Activated CD4-positive, alpha-beta T cell treated with anti-CD3 and anti-CD28 coated beads for 4 hours (primary cell): ENCODE results near the gene APOC4.
"Not testable (repeated sequence)": the region's sequence is repeated elsewhere in the genome, so short reads cannot be mapped to it uniquely, and the experiment has no call there.

ENCODE experiments used
- DNase-seq, 2 donors: peaks; one replicate each; pipeline ENCODE4 v3.0.0-alpha.2; 2020

Gene APOC4

DNA sequence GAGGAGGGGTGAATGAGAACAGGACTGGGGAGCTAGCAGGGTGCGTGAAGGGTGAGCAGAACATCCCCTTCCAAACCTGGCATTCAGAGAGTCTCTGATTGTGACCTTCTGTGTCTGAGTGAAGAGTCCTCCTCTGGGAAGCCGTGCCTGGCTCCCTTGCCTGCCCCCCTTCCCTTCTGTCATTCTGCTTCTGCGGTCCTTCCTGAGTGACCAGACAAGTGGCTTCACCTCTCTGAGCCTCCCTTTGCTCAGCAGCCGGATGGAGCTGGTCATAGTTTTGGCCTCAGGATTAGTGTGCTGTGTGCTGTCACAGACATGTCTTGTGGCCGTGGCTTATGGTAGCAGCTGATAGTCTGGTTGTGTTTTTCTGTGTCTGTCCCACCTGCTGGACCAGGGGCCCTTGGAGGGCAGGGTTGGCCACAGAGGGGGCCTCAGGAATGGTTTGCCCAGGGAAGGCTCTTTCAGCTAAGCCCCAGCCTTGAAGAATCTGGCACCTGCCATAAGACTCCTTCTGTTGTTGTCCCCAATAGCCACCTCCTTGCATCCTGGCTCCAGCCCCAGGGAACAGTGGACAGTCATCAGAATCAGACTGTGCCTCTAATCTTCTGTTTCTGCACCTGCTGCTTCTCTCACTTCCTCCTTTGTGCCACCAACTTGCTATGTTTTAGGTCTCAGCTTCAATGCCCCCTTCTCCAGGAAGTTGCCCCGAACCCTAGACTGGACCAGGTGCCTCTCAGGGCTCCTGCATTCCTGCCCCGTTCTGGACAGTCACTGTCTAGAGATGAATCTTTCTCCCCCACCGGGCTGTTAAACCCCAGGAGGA, 19.1 kb downstream of the APOC4 start:
- no peak for DNase-seq

DNA sequence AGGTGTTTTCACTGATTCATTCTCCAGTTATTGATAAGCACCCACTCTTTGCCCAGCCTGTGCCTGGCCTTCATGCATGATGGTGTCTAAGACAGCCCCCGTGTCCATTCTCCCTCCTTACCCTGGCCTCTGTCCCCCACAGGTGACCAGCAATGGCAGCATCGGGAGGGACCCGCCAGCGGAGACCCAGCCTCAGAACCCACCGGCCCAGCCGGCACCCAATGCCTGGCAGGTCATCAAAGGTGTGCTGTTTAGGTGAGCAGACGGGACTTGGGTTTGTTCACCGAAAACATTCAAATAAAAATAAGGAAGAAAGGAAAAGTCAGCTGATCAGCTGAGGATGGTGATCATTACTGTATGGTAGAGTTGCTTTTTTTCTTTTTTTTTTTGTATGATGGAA, 19.8 kb downstream of the APOC4 start:
- no peak for DNase-seq

- no peak for DNase-seq
These were observed 26.1 kb downstream of the APOC4 start for GRCh38 chr19:44968118-44968517.

GRCh38 chr19:44968670-44969069, 26.6 kb downstream of the APOC4 start:
- DNase-seq: no peak

GRCh38 chr19:44969437-44969836, 27.4 kb downstream of the APOC4 start:
- no peak for DNase-seq

DNA sequence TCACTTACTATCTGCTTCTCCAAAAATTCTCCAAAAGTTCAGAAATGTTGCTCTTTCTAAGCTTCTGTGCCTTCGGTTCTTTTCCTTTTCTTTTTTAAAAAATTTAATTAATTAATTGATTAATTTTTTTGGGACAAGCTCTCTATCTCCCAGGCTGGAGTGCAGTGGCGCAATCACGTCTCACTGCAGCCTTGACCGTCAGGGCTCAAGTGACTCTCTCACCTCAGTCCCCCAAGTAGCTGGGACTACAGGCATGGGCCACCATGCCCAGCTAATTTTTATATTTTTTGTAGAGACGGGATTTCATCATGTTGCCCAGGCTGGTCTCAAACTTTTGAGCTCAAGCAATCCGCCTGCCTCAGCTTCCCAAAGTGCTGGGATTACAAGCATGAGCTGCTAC, 29.4 kb downstream of the APOC4 start:
- DNase-seq: not testable (repeated sequence)

DNA sequence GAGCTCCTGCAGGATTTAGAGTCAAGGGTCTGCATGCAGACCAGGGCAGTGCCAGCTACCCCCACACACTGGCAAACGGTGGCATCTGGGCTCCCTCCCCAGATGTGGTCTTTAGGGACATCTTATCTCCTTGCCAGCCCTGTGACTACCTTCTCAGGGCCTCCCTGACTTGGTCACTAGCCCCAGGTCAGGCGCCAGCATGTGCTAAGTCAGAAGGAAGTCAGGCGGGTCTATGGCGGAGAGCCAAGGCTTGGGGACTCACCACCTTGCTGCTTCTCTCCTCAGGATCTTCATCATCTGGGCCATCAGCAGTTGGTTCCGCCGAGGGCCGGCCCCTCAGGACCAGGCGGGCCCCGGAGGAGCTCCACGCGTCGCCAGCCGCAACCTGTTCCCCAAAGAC, 30.8 kb downstream of the APOC4 start:
- no peak for DNase-seq

- DNase-seq: no peak
These were observed 32.1 kb downstream of the APOC4 start for GRCh38 chr19:44973982-44974735.

GRCh38 chr19:44974857-44975256, 32.8 kb downstream of the APOC4 start:
- DNase-seq: no peak

DNA sequence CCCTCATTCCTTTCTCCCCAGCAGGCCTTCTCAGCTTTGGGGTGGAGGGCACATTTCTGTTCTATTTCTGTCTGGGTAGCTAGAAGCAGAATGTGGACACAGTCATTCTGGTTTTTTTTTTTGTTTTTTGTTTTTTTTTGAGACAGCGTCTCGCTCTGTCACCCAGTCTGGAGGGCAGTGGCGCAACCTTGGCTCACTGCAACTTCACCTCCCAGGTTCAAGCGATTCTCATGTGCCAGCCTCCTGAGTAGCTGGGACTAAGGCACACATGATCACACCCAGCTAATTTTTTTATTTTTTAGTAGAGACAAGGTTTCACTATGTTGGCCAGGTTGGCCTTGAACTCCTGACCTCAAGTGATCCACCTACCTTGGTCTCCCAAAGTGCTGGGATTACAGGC, 33.4 kb downstream of the APOC4 start:
- no peak for DNase-seq

DNA sequence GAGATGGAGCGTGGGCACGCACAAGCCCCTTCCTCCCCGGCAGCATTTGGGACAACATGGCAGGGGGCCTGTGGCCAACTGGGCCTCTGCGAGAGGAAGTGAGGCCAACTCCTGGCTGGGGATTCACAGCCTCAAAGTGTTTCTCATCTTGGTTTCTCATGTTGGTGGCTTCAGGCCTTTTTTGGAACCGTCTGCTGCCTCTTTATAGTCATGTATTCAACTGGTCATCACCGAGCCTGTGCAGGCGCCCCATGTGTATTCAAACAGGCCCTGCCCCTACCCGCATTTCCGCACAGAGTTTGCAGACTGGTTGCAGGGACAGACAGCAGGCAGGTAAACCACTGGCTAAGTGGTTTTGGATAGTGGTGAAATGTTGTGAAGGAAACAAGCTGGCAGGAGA, 42.0 kb downstream of the APOC4 start:
- DNase-seq: no peak

GRCh38 chr19:44985445-44985844, 43.4 kb downstream of the APOC4 start:
- no peak for DNase-seq

GRCh38 chr19:44986389-44986788, 44.4 kb downstream of the APOC4 start:
- DNase-seq: no peak

DNA sequence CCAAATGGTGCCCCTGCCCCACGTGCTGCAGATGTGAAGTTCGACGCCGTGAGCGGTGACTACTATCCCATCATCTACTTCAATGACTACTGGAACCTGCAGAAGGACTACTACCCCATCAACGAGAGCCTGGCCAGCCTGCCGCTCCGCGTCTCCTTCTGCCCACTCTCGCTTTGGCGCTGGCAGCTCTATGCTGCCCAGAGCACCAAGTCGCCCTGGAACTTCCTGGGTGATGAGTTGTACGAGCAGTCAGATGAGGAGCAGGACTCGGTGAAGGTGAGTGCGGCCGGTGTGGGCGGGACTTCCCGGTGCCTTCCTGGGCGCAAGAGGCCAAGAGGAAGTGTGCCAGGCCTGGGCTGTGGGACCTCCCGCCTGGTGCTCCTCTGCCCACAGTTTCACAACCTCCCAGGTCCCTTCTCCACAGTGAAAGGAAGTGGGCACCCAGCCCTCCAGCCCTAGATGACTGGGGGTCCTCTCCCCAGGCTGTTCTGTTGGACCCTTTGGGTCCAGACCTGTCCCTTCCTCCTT, 45.2 kb downstream of the APOC4 start:
- DNase-seq: no peak

GRCh38 chr19:44988273-44988672, 46.2 kb downstream of the APOC4 start:
- no peak for DNase-seq

GRCh38 chr19:44988896-44989556, 47.0 kb downstream of the APOC4 start:
- peak; percentile 66 to 69 for DNase-seq

DNA sequence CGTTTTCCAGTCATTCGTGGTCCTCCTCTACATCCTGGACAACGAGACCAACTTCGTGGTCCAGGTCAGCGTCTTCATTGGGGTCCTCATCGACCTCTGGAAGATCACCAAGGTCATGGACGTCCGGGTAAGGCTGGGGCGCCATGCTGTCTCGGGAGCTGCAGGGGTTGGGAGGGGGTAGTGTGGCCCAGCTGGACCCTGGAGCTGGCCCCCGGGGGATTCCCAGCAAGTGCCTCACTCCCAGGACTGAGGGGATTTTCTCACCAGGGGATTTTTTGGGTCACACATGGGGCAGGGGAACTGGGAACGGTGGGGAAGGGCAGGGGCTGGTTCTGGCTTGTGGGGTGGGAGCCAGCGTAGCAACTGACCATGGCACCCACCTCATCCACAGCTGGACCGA, 48.4 kb downstream of the APOC4 start:
- no peak for DNase-seq

DNA sequence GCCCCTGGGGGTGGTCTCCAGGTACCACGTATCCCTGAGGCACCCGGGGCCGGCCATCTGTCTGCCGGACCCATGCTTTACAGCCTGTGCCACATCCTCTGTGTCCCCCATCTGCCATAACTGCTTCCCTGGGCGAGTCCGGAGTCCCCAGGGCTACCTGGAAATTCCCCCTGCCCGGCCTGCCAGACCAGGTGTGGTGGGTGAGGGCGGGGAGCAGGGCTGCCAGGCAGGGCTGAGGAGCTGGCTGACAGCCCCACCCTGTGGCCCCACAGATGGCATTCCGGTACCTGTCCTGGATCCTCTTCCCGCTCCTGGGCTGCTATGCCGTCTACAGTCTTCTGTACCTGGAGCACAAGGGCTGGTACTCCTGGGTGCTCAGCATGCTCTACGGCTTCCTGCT, 48.9 kb downstream of the APOC4 start:
- DNase-seq: no peak

DNA sequence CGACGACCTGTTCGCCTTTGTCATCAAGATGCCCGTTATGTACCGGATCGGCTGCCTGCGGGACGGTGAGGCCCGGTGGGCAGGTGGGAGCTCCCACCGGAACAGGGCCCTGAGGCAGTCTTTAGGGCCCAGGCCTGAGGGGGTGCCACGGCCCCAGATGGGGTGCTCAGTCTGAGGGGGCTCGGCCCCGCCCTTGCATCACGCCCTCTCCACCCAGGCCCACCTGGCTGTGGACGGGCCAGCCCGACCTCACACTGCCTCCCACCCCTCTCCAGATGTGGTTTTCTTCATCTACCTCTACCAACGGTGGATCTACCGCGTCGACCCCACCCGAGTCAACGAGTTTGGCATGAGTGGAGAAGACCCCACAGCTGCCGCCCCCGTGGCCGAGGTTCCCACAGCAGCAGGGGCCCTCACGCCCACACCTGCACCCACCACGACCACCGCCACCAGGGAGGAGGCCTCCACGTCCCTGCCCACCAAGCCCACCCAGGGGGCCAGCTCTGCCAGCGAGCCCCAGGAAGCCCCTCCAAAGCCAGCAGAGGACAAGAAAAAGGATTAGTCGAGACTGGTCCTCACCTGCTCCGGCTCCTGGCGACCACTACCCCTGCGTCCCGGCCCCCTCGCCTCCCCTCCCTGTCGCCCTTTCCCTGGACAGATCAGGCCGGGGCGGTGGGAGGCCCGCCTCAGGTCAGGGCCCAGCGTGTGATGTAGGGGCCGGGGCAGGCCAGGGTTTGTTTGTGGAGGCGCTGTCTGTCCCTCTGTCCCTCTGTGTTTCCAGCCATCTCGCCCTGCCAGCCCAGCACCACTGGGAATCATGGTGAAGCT, 50.5 kb downstream of the APOC4 start:
- DNase-seq: no peak

DNA sequence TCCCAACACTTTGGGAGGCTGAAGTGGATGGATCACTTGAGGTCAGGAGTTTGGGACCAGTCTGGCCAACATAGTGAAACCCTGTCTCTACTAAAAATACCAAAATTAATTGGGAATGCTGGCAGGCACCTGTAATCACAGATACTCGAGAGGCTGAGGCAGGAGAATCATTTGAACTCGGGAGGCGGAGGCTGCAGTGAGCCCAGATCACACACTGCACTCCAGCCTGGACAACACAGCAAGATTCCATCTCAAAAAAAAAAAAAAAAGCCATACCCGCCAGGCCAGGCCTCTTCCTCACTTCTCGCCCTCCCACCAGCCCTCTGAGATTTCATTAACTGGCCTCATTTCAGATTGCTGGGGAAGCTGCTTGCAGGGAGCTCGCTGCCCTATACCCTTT, 51.5 kb downstream of the APOC4 start:
- no peak for DNase-seq

- no peak for DNase-seq
These were observed 52.0 kb downstream of the APOC4 start for GRCh38 chr19:44993926-44994537.
